Stimulated activated CD4-positive, alpha-beta T cell treated with anti-CD3 and anti-CD28 coated beads, Interleukin-2, amount 100 ng/mL, for 4 hours (primary cell): Measurements from ENCODE around the gene RPP38.

Source experiments
- DNase-seq: peaks from one replicate; pipeline ENCODE4 v3.0.0-alpha.2; 2020; ENCODE audit warnings: low read depth

Gene RPP38

GRCh38 chr10:15152556-15152955 is 55.4 kb downstream of the RPP38 start:
- DNase-seq: no peak
